Ectodermal cell (in vitro differentiated cells): ENCODE results near the gene BYSL.

Source experiments
- H3K27ac ChIP-seq: 2 replicates; pipeline ENCODE4 v1.7.0; 2013; ENCODE audit warnings: mild to moderate bottlenecking, low read depth, low read length; ENCODE audit not compliant: insufficient read depth, poor library complexity, severe bottlenecking
- H3K27me3 ChIP-seq: 2 replicates; pipeline ENCODE4 v1.7.0; 2013; ENCODE audit warnings: mild to moderate bottlenecking, low read length; ENCODE audit not compliant: insufficient read depth, control insufficient read depth, poor library complexity, severe bottlenecking
- H3K36me3 ChIP-seq: one replicate; pipeline ENCODE4 v1.7.0; 2013; ENCODE audit warnings: low read length; ENCODE audit not compliant: control insufficient read depth, insufficient read depth
- H3K4me1 ChIP-seq: one replicate; pipeline ENCODE4 v1.7.0; 2013; ENCODE audit warnings: low read length; ENCODE audit not compliant: control insufficient read depth, insufficient read depth
- H3K4me3 ChIP-seq: 2 replicates; pipeline ENCODE4 v1.7.0; 2013; ENCODE audit warnings: low read depth, low read length, control low read depth; ENCODE audit not compliant: insufficient read depth
- H3K9me3 ChIP-seq: 2 replicates; pipeline ENCODE4 v1.7.0; 2013; ENCODE audit warnings: mild to moderate bottlenecking, low read length, moderate library complexity; ENCODE audit not compliant: control insufficient read depth
- WGBS, 2 experiments: methylation state at CpG; one replicate each; pipeline ENCODE4 v1.1.7; 2013; ENCODE audit warnings: missing lambda C conversion rate in 2 of 2; 5-methylcytosine and 5-hydroxymethylcytosine counted together

Gene BYSL

DNA sequence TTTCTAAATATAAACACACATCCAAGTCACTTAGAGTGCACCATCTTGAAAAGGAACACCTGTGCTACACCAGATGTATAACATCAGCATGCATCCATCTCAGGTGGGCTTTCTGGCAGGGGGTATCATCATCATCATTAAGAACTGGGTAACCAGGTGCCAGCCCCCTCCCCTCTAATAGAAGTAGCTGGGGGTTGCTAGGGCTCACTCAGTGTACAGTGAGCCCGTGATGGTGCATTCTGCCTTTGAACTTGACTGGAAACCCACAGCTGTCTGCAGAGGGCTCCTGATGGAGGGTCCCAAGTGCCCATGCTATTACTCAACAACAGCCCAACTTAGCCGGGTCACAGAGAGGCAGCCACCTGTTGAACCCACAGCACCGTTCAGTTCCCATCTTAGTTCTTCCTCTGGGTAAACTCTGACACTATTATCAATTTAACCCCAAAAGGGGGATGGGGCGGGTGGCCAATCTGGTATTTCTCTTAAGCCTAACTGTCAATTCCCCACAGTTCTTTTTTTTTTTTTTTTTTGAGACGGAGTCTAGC, 53.1 kb downstream of the BYSL start:
- Histone ChIP-seq H3K4me3 (no peak overlapping the region), H3K27ac (no peak overlapping the region), H3K36me3 (no peaks in the 10 kb centered on the region), H3K4me1 (no peaks in the 10 kb centered on the region), H3K27me3 (no peaks in the 10 kb centered on the region), H3K9me3 (no peaks in the 10 kb centered on the region)
- 91 to 92% methylated on average over 4 to 5 of the region's 5 CpGs for WGBS, 2 experiments

DNA sequence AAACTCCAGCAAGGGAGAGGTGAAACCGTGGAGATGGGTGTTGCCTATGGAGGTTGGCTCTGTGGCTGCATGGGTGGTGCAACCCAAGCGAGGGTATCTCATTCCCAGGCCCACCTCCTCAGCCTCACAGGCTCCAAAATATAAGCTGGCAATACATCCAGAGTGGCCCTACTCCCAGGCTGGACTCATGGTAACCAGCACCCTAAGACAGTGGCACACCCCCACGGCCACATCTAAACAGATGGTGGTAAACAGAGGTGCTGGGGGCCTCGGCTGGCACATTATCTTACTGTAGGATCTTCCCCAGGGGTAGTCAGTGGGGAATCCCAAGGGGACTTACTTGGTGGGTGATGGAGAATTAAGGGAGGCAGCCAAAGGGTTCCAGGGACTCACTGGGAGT, 54.0 kb downstream of the BYSL start:
- Histone ChIP-seq H3K27ac (no peak overlapping the region), H3K9me3 (no peaks in the 10 kb centered on the region), H3K4me3 (no peak overlapping the region), H3K36me3 (no peaks in the 10 kb centered on the region), H3K27me3 (no peaks in the 10 kb centered on the region), H3K4me1 (no peaks in the 10 kb centered on the region)
- WGBS, 2 experiments = 93 to 94% methylated on average over 4 of the region's 4 CpGs

DNA sequence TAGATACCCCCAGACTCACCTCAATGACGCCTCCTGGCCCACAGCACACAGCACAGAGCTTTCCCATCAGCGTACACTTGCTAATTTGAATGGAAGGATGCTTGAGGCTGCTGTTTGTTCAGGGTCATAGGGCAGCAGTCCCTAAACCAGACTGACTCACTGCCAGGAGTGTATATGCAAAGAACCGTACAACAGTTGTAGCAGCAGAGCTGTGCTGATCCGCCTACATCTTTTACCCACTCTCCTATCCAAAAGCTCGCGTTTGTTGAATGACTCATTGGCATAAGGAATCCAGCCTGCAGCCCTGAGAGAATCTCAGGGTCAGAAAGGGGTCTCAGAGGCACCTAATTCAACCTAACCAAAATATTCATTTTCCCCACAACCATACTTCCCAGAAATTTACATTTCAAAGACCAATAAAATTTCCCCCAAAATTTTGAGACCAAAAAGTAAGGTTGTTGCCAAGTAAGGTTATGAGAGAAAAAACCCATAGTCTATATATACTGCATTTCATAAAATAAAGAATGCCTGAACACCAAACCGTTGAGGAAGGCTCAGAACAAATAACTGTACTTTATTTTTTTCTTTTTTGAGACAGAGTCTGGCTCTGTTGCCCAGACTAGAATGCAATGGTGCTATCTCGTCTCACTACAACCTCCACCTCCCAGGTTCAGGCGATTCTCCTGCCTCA, 55.6 kb downstream of the BYSL start:
- H3K27me3 ChIP-seq = no peaks in the 10 kb centered on the region
- no peak overlapping the region for H3K4me3 ChIP-seq
- 66 to 70% methylated on average over 9 of the region's 9 CpGs for WGBS, 2 experiments
- no peaks in the 10 kb centered on the region for H3K4me1 ChIP-seq
- no peaks in the 10 kb centered on the region for H3K36me3 ChIP-seq
- no peaks in the 10 kb centered on the region for H3K9me3 ChIP-seq
- no peak overlapping the region for H3K27ac ChIP-seq
